ENCODE measurements around the gene ABCA12.

GRCh38 chr2:214946949-214947348 is 191.5 kb downstream of the ABCA12 start:
- TF ChIP-seq POLR2AphosphoS5 (IDR thresholded peaks at IDR 0.05; ENCODE audit: low read depth, low read length) (no peak), TAF1 (IDR thresholded peaks at IDR 0.05; ENCODE audit: borderline replicate concordance, insufficient read depth, low read length) (no peak)

All from PFSK-1 (cell line).